MM.1S (cell line): Measurements from ENCODE around the gene KPNB1.

Experiments used
- EZH2phosphoT487 ChIP-seq: fragments of 300-600 bp; sonication (generic); IDR thresholded peaks from 2 replicates; pipeline ENCODE4 v1.6.1; 2018; ENCODE audit warnings: antibody characterized with exemption, low read length
- TF ChIP-seq, protein P1 (sequence below): fragments of 300-600 bp; sonication (generic); IDR thresholded peaks from 2 replicates; pipeline ENCODE4 v1.5.1; 2016; ENCODE audit warnings: antibody characterized with exemption, low read length, mixed read lengths

DNA sequence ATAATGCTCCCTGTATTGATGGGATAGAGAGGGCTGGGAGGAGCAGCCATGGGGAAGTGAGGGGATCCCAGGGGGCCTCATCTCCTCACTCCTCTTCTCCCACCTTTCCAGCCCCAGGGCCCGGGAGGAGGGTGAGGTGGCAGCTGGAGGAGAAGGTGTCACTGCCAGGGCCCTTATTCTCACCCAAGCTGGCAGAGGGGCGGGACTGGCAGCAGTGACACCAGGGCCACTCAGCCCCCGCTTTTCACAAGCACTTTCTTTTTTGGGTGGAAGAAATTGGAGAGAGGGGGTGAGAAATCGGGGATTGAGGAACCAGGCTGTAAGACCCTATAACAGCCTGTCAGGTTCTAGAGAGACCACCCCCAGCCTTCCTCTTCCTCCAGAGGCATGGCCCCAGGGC is 81.0 kb downstream of the KPNB1 start:
- TF ChIP-seq EZH2phosphoT487 = no peak
- TF ChIP-seq, protein P1, sequence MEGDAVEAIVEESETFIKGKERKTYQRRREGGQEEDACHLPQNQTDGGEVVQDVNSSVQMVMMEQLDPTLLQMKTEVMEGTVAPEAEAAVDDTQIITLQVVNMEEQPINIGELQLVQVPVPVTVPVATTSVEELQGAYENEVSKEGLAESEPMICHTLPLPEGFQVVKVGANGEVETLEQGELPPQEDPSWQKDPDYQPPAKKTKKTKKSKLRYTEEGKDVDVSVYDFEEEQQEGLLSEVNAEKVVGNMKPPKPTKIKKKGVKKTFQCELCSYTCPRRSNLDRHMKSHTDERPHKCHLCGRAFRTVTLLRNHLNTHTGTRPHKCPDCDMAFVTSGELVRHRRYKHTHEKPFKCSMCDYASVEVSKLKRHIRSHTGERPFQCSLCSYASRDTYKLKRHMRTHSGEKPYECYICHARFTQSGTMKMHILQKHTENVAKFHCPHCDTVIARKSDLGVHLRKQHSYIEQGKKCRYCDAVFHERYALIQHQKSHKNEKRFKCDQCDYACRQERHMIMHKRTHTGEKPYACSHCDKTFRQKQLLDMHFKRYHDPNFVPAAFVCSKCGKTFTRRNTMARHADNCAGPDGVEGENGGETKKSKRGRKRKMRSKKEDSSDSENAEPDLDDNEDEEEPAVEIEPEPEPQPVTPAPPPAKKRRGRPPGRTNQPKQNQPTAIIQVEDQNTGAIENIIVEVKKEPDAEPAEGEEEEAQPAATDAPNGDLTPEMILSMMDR = no peak
